Loucy (cell line): ENCODE measurements around the gene ADAT1.

ENCODE experiments used
- EZH2phosphoT487 ChIP-seq: fragments of 200-600 bp; IDR thresholded peaks from 2 replicates; pipeline ENCODE4 v1.6.1; 2018; ENCODE audit warnings: antibody characterized with exemption, mild to moderate bottlenecking, moderate library complexity, borderline replicate concordance
- TF ChIP-seq, protein P1 (sequence below): fragments of 200-600 bp; sonication (generic); conservative IDR thresholded peaks from 2 replicates; pipeline ENCODE4 v1.5.1; 2014; ENCODE audit warnings: mild to moderate bottlenecking, antibody characterized with exemption, low read length

DNA sequence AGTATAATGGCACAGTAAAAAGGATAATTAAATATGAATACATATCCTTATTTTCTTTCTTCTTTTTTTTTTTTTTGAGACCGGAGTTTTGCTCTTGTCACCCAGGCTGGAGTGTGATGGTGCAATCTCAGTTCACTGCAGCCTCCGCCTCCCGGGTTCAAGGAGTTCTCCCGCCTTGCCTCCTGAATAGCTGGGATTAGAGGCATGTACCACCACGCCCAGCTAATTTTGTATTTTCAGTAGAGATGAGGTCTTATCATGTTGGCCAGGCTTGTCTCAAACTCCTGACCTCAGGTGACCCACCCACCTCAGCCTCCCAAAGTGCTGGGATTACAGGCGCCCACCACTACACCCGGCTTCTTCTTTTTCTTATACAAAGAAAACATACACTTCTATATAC lies 44.9 kb downstream of the ADAT1 start:
- TF ChIP-seq, protein P1, sequence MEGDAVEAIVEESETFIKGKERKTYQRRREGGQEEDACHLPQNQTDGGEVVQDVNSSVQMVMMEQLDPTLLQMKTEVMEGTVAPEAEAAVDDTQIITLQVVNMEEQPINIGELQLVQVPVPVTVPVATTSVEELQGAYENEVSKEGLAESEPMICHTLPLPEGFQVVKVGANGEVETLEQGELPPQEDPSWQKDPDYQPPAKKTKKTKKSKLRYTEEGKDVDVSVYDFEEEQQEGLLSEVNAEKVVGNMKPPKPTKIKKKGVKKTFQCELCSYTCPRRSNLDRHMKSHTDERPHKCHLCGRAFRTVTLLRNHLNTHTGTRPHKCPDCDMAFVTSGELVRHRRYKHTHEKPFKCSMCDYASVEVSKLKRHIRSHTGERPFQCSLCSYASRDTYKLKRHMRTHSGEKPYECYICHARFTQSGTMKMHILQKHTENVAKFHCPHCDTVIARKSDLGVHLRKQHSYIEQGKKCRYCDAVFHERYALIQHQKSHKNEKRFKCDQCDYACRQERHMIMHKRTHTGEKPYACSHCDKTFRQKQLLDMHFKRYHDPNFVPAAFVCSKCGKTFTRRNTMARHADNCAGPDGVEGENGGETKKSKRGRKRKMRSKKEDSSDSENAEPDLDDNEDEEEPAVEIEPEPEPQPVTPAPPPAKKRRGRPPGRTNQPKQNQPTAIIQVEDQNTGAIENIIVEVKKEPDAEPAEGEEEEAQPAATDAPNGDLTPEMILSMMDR: no peak
- TF ChIP-seq EZH2phosphoT487: no peak
